ENCODE measurements around the gene HSPA13. TPM values are rescaled to one million over a fixed set of nuclear protein-coding genes. Genes with fewer than 3 reads are reported as not detected.

The HSPA13 gene
- total RNA-seq, 1 donor from 2014 or later = 105 TPM

- Histone ChIP-seq H3K9ac (no peak overlapping the region), H3K4me1 (no peaks in the 10 kb centered on the region), H3K4me2 (no peak overlapping the region), H2AFZ (replicated peaks) (no peak overlapping the region), H3K36me3 (no peaks in the 10 kb centered on the region), H3K27ac (no peak overlapping the region), H3K27me3 (no peaks in the 10 kb centered on the region), H3K9me3 (ENCODE audit: low read depth) (no peaks in the 10 kb centered on the region), H3K79me2 (ENCODE audit: low read depth) (no peaks in the 10 kb centered on the region), H4K20me1 (ENCODE audit: low read depth) (no peaks in the 10 kb centered on the region), H3K4me3 (no peak overlapping the region), H3F3A (ENCODE audit: low read depth) (no peaks in the 10 kb centered on the region)
- no peak for DNase-seq (ENCODE audit: low spot score)
- Mint-ChIP-seq H3K4me1 (no peaks in the 10 kb centered on the region), H3K4me3 (no peak overlapping the region), H3K36me3 (no peaks in the 10 kb centered on the region), H3K9me3 (peaks cover 3% of the 10 kb centered on the region), H3K27me3 (ENCODE audit: insufficient read depth, low read depth) (no peaks in the 10 kb centered on the region), H3K27ac (no peak overlapping the region)
- TF ChIP-seq EZH2 (IDR thresholded peaks at IDR 0.05) (no peak), EZH2phosphoT487 (IDR thresholded peaks at IDR 0.05) (no peak), CTCF (IDR thresholded peaks at IDR 0.05) (no peak)
These were observed 57.4 kb downstream of the HSPA13 start for GRCh38 chr21:14325595-14325994.

Other genes starting within 250 kb of the HSPA13 start
- gene LIPI, start 172.2 kb downstream of the HSPA13 start, total RNA-seq (ENCODE audit: low replicate concordance) = not detected in 2 replicates
- gene RBM11, start 167.0 kb downstream of the HSPA13 start, total RNA-seq (ENCODE audit: low replicate concordance) = 6.2 and 9.4 TPM in 2 replicates
- 1.2 TPM in 1 of 2 replicates, not detected in the other for gene SAMSN1, start 163.2 kb upstream of the HSPA13 start, total RNA-seq (ENCODE audit: low replicate concordance)

Data from neural progenitor cell (in vitro differentiated cells).